K562 treated with DMSO at 1 percent for 48 hours (cell line): Measurements from ENCODE around the gene DNA2. TPM values are rescaled to one million over a fixed set of nuclear protein-coding genes. Genes with fewer than 3 reads are reported as not detected.

Experiments used
- total RNA-seq: library from RNA; unstranded; fragments of 300-600 nt; gene quantifications from 2 replicates; pipeline ENCODE4 v1.2.3, GENCODE V29; 2022; ENCODE audit warnings: low replicate concordance; ENCODE audit errors: extremely low read depth

The DNA2 gene, protein sequence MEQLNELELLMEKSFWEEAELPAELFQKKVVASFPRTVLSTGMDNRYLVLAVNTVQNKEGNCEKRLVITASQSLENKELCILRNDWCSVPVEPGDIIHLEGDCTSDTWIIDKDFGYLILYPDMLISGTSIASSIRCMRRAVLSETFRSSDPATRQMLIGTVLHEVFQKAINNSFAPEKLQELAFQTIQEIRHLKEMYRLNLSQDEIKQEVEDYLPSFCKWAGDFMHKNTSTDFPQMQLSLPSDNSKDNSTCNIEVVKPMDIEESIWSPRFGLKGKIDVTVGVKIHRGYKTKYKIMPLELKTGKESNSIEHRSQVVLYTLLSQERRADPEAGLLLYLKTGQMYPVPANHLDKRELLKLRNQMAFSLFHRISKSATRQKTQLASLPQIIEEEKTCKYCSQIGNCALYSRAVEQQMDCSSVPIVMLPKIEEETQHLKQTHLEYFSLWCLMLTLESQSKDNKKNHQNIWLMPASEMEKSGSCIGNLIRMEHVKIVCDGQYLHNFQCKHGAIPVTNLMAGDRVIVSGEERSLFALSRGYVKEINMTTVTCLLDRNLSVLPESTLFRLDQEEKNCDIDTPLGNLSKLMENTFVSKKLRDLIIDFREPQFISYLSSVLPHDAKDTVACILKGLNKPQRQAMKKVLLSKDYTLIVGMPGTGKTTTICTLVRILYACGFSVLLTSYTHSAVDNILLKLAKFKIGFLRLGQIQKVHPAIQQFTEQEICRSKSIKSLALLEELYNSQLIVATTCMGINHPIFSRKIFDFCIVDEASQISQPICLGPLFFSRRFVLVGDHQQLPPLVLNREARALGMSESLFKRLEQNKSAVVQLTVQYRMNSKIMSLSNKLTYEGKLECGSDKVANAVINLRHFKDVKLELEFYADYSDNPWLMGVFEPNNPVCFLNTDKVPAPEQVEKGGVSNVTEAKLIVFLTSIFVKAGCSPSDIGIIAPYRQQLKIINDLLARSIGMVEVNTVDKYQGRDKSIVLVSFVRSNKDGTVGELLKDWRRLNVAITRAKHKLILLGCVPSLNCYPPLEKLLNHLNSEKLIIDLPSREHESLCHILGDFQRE
- not detected in 2 replicates for total RNA-seq

DNA sequence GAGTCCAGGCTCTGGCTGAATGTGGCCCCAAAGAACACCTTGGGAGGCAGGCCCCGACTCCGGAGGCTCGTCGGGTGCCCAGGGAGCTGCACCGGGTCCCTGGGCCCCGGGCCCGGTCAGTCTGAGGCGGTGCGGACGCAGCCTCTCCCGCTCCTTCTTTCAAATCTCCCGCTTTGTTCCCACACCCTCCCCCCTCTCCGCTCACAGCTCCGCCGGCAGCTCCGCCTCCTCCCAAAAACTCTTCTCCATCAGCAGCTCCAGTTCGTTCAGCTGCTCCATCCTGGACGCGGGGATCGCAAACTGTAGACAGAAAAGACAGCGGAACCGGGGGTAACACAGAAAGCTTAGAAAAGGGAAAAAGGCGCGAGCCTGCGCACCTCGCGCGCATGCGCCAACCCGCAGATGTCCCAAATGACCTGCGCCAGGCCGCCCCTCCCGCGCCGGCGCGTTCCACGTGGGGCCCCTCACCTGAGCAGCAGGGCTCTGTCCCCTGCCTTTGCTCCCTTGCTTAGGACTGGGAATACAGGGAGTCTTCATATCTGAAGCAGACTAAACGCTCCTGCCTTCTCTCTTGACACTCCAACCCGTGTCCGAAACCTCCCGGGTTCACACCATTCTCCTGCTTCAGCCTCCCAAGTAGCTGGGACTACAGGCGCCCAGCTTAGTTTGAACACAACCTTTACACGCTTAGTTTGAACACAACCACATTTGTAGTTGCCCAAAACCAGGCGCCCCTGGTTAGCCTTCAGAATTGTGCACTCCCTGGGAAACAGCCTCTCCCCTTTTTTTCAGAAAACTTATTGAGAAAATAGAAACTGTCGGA is at the start of gene DNA2:
Gene DNA2 (minus strand): TSS at position 388 of the 823 bp plus-strand sequence. CDS start 109 bp downstream, at position 279.

DNA sequence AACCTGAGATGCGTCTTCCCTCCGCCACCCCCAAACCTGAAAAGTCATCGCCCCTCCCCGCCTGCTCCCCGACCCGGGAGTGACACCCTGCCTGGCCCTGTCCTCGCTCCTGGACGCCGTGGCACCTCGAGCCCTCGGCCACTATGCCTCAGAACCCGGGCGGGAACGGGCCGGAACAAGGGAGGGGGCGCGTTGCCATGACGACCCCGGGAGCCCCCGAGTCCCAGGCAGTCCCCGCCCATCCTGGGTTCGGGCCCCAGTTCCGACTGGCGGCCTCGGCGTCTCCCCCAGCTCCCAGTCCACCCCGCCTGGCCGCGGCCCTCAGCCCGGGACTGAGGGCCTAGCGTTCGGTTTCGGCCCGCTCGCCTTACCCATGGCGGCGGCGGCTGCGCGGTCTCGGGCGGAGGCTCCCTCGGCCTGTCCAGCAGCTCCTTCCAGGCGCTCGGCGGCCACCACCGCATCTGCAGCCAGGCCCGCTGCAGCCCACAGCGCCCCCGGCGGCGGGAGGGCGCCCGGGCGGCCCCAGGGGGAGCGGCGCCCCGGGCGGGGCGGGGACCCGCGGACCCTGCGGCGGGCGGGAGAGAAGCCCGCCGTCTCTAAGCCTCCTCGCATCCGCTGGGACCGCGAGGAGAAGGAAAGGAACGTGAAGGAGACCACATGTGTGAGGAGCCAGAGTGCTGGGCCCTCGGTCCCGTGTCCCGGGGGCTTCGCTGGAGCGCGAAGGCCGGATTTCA is 64.8 kb downstream of the DNA2 start, which contains the start of gene RUFY2:
Gene RUFY2 (minus strand): TSS at position 463 of the 734 bp plus-strand sequence. CDS start 88 bp downstream, at position 375.

Other genes starting within 250 kb of the DNA2 start
- not detected in 2 replicates for gene ATOH7, start 239.9 kb downstream of the DNA2 start, total RNA-seq
- not detected in 2 replicates for gene HNRNPH3, start 139.9 kb downstream of the DNA2 start, total RNA-seq
- gene PBLD, start 139.0 kb downstream of the DNA2 start, total RNA-seq, result not detected in 2 replicates
- gene RUFY2, start 64.7 kb downstream of the DNA2 start, total RNA-seq, result not detected in 2 replicates
- not detected in 2 replicates for gene SLC25A16, start 55.5 kb upstream of the DNA2 start, total RNA-seq
- gene TET1, start 88.4 kb upstream of the DNA2 start, total RNA-seq, result not detected in 2 replicates
- not detected in 2 replicates for gene CCAR1, start 249.3 kb upstream of the DNA2 start, total RNA-seq